GM21723 (cell line): ENCODE measurements around the gene PCED1B.
"Not testable (repeated sequence)": the region's sequence is repeated elsewhere in the genome, so short reads cannot be mapped to it uniquely, and the experiment has no call there.

Experiments used
- ATAC-seq: cut with Tn5 transposase; IDR thresholded peaks from one replicate; pipeline ENCODE4 v1.9.1; 2021; ENCODE audit warnings: mild to moderate bottlenecking, moderate library complexity; ENCODE audit not compliant: unreplicated experiment

PCED1B gene

DNA sequence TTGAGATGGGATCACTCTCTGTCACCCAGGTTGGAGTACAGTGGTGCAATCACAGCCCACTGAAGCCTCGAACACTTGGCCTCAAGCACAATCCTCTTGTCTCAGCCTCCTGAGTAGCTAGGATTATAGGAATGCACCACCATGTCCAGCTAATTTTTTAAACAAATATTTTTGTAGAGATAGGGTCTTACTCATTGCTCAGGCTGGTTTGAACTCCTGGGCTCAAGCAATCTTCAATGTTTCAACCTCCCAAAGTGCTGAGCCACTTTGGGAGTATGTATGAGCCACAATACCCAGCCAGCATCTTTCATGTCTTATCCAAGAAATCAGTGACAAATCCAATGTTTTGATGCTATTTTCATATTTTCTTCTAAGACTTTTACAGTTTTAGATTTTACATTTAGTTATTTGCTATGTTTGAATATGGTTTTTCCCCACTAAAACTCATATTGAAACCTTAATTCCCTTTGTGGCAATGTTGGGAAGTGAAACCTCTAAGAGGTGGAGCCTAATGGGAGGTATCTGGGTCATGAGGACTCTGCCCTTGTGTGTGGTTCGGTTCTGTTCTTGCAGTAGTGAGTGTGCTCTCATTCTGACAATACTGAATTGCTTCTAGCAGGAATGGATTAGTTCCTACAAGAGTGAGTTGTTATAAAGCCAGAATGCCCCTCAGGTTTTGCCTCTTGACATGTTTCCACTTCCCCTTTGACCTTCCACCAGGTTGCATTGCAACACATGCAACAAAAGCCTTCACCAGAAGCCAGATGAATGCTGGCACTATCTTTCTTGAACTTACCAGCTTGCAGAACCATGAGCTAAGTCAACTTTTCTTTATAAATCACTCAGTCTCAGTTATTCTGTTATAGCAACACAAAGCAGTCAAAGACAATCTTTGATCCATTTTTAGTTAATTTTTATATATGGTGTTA is 81.2 kb downstream of the PCED1B start:
- ATAC-seq = no peak

DNA sequence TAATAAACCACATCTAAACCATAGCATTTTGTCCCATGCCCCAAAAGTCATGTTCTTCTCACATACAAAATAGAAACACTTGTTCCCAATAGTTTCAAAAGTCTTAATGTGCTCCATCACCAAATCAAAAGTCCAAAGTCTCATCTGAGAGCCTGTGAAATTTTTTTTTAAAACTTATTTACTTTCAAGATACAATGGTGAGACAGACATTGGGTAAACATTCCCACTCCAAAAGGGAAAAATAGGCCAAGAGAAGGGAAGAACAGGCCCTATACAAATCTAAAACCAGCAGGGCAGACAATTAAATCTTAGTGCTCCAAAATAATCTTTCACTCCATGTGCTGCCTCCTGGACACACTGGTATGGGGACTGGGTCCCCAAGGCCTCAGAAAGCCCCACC is 84.7 kb downstream of the PCED1B start:
- no peak for ATAC-seq

DNA sequence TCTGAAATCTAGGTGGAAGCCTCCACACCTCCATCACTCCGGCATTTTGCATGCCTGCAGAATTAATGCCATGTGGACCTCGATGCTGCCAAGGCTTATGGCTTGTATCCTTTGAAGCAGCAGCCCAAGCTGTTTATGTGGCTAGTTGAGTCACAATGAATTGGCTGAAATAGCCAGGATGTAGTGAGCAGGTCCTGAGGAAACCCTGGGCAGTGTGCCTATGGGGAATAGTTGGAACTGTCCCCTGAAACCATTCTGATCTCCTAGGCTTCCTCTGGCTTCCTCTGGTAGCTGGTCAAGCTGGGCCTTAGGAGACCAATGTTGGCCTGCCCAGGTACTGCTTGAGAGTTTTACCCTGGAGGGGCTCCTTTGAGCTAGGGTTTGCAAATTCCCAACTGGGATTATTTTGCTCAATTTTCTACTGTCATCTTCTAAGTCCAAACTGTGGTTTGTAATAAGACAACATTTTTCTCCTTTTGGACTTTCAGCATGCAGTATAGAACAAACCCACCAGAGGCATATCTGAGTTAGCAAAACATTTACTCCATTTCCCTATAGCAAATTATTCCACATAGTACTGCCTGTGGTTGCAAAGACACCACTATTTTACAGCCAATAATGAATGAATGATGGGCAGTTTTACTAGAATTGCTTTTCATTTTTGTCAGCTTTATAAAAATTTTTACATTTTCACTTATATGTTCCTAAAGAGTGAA is 85.5 kb downstream of the PCED1B start:
- ATAC-seq = no peak

DNA sequence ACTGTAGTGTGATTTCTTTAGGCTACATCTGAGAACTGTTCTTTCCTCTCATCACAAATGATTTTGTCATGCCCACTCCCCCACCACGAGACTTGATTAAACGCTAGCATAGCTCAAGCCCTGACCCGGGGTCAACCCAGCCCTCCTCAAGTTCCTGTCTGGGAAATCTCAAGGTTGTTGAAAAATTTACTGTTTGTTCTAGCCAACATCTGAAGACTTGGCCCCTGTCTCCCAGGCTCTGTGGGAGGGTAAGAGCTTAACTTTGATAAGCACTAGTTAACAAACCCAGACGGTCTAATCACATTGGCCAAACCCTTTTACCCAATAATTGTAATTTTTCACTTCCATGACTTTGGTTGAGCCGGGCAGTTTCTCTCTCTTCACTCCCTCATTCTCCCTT is 86.5 kb downstream of the PCED1B start:
- ATAC-seq = no peak

DNA sequence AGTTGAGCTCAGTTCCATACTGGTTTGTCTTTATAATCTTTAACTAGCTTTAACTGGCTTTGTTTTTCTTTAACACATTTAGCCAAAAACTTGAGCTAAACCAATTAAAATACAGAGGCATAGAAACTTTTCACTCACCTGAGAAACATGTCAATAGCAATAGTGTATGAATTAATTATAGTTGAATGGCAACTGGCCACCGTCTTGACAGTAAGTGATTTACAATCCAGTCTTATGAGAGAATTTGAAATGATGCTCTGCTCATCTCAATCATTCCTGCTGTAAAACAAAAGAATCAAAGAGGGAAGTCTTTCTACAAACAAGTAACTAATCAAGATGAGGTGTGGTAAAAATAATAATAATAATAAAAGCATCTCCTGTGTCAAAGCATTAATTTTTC is 86.9 kb downstream of the PCED1B start:
- no peak for ATAC-seq

DNA sequence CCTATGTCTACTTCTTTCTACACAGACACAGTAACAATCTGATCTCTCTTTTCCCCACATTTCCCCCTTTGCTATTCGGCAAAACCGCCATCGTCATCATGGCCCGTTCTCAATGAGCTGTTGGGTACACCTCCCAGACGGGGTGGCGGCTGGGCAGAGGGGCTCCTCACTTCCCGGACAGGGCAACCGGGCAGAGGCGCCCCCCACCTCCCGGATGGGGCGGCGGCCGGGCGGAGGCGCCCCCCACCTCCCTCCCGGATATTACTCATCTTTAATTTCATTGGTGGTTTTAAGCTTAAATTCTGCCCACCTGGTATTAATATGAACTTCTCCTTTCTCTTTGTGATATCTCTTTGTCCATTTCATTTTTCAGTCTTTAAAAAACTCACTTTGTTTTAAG is 90.9 kb downstream of the PCED1B start:
- ATAC-seq = not testable (repeated sequence)

DNA sequence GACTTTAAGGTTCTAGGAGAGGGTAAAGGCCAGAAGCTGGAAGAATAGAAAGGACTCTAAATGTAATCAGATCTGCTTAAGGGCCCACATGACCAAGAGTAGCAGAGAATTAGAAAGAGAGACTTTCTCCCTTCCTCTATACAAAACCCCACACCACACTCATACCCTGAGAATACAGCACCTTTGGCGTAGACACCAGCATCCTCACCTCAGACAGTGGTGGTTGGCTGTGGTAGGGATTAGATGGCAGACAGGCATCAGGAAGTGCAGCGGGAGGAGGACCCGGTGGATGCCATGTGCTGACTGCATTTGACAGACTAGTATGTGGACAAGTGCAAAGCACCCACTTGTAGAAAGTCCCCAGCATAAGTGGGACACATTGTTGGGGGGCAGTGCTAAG is 98.6 kb downstream of the PCED1B start:
- ATAC-seq = no peak

DNA sequence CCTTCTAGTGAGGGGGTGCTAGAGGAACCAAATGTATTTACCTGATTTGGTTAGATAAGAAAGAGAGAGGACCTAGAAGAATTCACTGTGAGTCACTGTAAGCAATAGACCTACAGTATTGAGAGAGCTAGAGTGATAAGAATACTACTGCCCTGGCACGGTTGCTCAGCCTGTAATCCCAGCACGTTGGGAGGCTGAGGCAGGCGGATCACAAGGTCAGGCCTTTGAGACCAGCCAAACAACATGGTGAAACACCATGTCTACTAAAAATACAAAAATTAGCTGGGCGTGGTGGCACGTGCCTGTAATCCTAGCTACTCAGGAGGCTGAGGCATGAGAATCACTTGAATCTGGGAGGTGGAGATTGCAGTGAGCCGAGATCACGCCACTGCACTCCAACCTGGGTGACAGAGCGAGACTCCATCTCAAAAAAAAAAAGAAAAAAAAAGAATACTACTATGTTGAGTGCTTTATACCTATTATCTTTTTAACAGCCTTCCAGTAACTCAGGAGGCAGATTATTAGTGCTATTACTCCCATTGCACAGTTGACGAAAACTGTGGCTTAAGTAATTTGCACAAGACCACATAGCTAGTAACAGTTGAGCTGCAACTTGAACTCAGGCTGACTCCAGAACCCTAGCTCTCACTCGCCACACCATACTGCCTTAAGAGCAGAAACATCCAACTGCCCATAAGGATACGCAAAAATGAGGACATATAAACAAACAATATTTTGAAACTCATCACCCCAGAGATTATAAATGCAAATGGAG is 102.9 kb downstream of the PCED1B start:
- ATAC-seq = peak; percentile 62

DNA sequence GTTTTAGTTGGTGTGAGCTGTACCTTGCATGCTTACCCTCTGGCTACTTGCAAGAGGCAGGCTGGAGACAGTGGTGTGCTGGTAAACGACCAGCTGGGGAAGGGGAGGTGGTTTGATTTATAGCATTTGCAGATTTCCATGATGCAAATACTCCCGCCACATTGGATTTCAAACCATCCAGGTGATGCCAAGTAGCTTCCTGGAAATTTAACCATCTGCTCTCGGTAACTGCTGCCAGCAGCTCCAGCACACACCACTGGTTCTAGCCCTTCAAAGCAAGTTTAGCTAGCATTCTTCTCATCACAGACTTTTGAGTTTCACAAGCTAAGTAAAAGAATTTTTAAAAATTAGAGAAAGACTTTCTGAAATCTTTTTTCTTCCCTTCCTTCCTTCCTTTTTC is 104.8 kb downstream of the PCED1B start:
- ATAC-seq = no peak

DNA sequence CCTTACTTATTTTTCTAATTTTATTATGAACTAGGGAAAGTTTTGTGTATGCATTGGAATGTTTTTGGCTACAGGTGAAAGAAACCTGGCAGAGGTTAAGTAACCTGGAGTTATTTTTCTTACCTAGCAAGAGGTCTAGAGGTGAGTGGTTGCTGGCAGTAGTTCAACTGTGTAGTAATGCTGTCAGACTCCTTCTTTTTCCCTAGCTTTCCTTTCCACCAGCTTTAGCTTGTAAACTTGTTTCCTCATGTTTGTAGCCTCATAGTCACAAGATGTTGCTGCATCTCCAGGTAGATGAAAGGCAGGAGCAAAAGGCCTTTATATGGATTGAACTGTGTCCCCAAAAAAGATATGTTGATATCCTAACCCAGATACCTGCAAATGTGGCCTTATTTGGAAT is 105.4 kb downstream of the PCED1B start:
- ATAC-seq = no peak

DNA sequence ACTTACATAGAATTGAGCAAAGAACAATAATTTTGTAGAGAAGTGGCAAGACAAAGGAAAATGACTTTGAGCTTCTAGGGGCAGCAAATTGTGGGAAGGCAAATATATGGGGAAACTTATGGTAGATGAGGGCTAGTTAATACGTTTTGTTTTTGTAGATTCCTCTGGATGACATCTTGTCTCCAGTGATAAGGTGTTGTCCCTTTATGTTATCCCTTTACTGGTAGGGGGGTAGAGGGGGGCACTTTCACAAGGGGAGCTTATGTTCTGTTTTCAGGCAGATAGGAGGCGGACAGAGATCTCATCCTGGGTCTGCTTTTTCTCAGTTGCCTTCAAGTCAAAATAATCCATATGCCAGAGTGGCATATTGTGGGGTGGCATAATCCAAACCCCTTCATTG is 106.8 kb downstream of the PCED1B start:
- no peak for ATAC-seq

DNA sequence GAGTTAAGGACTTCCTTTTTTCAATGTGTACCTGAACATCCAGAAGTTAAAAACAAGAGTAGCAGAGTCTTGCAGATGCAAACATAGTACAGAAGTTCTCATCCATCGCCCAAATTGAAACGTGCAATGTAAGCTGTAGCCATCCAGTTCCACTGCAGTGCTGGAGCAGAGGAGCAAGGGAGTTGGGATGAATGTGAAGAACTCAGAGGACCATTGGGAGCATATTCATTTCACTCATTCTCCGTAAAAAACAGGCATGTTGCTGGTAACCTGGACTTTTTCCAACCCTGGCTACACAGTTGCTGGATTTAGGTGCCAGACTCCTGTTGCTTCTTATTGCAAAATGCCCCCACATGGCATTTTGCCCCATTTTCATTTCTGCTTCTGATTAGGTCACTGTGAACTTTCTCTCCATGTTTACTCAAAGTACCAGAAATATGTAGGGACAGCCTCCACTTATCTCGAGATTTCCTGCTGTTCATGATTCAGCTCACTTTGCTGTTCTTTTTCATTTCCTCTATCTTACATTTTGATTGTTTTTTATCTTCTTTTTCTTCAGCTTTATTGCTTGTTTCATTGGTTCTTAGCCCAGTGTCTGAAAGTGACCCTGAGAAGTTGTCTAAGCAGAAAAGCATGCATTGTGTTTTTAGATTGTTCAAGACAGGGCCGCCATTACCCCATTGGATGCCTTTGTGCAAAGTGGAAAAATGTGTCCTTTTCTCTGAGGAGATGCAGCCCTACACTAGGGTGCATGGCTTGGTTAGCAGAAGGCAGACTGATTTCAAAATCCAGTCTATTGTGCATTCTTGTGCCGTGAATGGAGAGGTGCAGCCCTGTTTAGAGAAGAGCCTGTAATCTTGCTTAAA is 109.4 kb downstream of the PCED1B start:
- ATAC-seq = no peak

DNA sequence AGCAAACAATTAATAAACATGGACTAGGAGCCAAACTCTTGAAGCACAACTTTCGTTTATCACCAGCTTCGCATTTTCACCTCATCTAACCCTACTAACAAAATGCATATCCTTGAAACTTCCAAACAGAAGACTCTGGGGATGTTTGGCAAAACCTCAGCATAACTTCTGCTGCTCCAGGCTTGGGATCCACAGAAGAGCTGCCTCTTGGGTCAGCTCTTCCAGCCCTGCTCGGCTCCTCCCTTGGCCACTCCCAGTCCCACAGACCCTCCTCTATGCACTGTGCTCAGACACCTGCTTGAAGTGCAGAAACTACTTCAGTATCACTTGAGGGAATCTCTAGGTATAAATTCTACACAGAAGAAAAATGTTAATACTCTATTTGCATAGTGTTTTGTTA is 110.3 kb downstream of the PCED1B start:
- no peak for ATAC-seq

DNA sequence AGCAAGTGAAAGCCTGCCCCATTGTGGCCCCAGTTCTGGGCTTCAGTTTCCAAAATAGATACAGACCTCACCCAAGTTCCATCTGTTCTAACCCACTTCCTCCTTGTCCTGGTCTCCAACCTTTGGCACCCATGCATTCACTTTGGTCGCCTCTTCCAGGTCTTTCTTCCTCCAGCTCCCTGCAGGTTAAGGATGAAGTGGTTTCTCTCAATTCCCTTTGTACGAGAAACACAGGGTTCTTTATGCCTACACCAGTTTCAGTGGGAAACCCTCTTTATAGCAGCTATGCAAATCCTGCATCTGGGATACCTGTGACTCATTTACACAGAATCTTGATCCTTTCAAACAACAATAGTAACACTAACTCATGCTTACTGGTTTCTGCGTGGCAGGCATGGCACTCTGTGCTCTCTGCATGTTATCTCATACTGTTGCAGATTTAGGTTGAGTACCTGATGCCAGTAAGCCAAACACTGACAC is 110.9 kb downstream of the PCED1B start:
- ATAC-seq = no peak

DNA sequence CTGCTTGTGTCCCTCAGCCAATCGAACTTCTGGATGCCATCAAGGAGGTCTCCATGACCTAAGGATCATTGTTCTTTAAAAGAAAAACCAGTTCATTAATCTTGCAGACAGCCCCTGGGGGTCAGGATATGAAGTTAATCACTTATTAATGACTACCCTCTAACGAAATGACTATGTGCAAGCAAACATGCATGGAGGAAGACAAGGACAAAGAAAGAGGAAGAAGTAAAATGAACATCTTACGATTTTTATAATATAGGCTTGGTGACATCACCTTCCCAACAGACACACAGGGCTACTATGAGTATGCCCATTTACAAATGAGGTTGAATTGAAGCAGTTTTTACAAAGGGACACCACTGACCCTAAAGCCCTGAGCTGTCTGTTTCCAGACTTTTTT is 111.5 kb downstream of the PCED1B start:
- no peak for ATAC-seq

DNA sequence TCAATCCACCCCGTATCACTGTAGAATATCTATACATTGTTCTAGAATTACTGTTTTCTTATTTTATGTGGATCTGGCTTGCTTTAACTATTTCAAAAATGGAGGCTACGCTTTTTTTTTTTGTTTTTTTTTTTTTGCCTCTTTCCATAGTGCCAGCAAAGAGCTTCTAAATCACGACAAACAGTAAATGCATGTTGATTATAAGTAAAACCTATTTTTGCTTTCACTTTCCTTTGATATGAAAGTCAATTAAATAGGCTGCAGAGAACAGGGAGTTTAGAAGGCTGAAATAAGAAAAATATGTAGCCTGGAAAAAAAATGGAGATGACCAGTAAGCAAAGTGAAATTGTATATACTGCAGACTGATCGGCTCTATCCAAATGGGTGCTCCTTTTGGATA is 112.6 kb downstream of the PCED1B start:
- no peak for ATAC-seq

DNA sequence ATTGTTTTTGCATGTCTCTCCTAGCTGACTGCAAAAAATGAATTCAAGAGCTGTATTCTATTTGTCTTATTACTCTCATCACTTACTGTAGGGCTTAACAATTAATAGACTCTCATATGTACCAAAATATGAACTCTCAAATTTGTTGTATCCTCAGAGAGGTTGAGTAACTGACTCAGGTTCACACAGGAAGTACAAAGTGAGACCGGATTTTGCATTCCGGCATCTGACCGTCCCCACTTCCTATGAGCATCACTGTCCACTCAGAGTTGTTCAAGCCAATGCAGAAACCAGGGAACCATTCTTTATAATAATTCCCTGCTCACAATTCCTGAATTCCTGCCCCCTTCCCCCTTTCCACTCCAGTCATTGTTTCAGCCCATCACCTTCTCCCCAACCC is 113.6 kb downstream of the PCED1B start:
- no peak for ATAC-seq

DNA sequence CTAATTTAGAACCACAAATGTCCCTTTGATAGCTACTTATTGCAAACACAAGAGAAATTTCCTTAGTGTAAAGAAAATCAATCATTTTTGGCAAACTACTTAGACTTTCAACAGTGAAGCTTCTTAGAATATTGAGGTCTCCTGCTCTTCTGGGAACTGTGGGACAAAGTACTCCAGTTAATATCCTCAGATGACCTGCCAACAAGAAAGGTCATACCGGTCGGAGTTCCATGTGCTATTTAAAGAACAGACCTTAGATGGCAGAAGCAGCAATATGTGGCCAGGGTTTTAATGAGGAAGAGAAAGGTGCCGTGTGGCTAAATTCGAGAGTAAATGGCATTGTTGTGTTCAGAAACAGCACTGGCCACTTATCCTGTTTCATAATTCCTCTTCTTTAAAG is 115.1 kb downstream of the PCED1B start:
- ATAC-seq = no peak

DNA sequence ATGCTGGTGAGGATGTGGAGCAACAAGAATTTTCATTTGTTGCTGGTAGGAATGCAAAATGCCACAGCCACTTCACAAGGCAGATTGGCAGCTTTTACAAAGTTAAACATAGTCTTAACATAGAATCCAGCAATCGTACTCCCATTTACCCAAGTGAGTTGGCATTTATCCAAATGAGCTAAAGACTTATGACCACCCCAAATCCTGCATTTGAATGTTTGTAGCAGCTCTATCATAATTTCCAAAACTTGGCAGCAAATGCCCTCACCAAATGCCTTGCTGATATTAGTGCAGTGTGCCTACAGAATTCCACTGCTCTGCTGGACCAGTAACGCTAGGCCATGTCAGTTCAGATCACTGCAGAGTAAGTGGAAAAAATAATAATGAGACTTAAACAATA is 121.0 kb downstream of the PCED1B start:
- no peak for ATAC-seq

DNA sequence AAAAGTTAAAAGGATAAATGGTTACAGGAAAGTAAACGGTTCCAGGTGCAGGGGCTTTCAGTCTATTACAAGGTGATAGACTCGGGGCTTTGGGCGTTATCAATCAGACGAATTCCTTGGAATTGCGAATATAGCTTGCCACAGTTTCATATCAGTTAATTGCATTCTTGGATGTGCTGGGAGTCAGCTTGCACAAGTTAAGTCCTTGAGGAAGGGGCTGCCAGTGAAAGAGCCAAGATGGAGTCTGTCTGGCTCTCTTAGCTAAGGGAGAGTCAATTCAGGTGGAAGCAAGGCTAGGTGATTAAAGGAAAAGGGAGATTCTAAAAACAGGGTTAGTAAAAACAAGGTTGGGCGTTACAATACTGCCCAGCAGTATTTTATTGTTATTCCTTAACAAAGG is 121.8 kb downstream of the PCED1B start:
- not testable (repeated sequence) for ATAC-seq
